ENCODE measurements around the gene SLAMF6.
"Not testable (repeated sequence)": the region's sequence is repeated elsewhere in the genome, so short reads cannot be mapped to it uniquely, and the experiment has no call there.

SLAMF6 gene

DNA sequence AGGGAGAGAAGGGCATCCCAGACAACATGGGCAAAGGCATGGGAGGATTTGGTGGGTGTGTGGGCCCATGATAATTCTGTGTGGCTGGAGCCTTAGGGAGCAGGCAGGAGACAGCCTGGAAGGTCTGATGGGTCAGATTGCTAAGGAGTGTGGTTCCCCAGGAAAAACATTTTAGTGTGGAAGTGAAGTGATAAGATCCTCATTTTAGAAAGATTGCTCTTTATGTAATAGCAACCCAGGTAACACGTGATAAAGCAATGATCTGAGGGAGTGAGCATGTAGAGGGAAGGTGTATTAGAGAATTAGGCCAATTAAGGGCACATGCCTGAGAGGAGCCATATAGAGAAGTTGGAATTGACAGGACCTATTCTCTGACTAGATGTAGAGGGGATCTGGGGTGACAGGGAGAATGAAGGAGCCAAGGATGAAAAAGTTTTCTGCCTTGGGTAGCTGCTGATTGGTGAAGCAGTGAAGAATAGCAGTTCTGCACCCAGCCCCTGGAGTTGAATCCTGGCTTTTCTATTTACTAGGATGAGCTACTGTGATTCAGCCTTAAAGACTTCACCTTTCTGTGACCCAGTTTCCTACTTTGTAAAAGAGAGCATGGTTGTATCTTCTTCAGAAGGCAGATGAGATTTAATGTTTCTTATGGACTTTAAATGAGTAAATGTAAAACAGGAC lies 18.7 kb upstream of the SLAMF6 start:
- no peak for DNase-seq

DNA sequence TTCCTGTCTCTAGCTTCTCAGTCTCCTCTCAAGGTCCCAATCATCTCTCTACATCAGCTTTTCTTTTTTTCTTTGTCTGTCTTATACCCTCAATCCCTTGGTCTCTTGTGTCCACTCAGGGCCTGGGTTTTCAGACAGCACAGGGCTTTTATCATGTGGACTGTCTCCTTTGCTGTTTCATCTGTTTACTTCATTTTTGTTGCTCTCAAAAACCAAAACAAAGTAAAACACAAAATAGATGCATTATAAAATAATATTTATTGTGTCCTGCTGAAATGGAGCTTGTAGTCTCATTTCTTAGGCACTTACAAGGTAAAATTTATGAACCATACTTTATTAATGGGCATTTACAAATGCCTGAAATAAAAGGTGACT lies 17.8 kb upstream of the SLAMF6 start:
- no peak for DNase-seq

DNA sequence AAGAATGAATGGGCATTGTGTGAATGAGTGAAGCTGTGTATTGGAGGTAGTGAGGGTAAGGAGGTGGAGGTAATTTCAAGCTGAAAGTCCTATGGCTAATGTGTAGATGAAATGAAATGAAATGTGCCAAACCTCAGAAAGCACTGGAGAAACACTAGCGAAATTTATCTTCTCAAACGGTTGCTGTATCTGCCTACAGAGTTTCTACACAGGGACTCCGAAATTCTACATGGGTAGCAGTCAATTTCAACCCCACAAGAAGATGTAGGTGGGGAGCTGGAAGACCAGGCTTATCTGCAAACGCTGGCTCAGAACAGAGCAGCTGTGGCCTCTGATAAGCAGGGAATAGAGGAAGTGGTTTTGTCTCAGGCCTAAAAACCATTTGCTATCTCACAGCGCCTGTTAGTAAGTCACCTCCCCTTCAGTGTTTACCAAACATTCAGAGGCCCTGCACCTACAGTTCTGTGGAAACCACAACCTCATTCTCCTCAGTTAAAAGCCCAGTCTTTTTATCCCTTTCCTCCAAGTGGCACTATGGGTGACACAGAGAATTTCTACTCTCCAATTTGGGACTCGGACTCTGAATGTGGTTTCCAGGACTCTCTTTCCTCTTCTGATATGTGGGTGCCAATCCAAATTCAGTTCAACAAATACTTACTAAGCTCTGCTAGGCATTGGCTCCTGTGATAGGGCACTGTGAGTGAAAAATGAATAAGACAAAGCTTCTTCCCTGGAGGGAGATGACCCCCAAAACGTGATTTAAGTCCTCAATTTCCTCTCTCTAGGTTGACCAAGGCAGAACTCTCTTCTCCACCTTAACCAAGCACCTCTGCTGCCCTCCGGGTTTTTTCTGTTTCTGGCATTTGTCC lies 17.2 kb upstream of the SLAMF6 start:
- DNase-seq, result no peak

DNA sequence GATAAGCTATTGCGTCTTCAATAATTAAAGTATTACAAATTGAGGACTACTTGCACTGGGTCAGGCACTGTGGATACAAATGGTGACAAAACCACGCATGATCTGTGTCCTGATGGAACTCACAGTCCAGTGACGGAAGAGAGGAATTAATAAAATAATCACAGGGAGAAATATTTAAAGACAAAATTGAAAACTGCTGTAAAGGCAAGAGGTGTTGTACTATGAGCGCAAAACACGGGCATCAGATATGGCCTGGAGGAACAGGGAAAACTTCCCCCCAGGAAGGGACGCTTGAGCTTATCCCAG lies 16.6 kb upstream of the SLAMF6 start:
- DNase-seq, result no peak

DNA sequence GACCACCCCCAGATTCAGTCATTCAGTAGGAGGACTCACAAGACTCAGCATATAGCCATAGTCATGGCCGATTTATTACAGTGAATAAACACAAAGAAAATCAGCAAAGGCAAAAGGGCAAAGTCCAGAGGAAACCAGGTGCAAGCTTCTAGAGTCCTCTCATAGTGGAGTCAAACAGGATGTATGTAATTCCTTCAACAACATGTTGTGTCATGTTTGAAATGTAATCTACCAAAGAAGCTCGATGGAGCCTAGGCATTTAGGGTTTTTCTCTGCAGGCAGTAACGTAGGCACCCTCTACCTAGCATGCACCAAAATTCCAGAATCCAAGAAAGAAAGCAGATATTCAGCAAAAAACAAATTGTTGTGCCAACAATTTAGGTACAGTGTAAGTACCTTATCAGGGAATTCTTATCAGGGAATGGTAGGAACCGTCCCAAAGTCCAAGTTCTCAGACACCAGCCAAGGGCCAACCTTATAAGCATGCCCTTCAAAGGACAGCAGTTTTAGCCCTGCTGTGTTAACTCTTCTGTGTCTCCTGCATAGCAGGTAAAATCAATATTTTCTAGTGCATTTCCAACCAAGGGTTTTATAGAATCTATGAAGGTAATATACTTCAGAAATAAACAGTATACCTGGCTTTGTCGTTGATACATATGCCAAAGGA lies 16.1 kb upstream of the SLAMF6 start:
- DNase-seq, result no peak

DNA sequence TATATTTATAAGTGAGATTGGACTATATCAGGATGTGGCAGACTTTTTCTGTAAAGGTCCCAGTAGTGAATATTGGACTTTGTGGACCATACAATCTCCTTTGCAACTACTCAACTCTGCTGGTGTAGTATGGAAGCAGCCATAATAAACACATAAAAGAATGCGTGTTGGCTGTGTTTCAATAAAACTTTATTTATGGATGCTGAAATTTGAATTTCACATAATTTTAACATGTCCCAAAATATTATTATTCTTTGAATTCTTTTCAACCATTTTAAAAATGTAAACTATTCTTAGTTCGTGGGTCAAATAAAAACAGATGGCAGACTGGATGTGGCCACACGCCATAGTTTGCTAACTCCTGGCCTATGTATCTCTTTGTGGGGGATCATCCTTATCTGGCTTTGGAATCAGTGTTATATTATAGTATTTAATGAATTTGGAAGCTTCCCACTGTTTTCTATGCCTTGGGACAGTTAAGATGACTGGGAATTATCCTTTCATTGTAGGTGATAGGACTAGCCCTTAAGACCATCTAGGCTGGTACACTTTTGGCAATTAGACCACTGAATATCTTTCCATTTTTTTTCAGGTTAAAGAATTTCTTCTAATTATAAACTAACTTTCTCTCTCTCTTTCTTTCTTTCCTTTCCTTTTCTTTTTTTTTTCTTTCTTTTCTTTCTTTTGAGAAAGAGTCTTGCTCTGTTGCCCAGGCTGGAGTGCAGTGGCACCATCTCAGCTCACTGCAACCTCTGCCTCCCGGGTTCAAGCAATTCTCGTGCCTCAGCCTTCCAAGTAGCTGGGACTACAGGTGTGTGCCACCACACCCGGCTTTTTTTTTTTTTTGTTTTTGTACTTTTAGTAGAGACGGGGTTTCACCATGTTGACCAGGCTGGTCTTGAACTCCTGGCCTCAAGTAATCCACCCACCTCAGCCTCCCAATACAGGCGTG lies 14.9 kb upstream of the SLAMF6 start:
- no peak for DNase-seq

DNA sequence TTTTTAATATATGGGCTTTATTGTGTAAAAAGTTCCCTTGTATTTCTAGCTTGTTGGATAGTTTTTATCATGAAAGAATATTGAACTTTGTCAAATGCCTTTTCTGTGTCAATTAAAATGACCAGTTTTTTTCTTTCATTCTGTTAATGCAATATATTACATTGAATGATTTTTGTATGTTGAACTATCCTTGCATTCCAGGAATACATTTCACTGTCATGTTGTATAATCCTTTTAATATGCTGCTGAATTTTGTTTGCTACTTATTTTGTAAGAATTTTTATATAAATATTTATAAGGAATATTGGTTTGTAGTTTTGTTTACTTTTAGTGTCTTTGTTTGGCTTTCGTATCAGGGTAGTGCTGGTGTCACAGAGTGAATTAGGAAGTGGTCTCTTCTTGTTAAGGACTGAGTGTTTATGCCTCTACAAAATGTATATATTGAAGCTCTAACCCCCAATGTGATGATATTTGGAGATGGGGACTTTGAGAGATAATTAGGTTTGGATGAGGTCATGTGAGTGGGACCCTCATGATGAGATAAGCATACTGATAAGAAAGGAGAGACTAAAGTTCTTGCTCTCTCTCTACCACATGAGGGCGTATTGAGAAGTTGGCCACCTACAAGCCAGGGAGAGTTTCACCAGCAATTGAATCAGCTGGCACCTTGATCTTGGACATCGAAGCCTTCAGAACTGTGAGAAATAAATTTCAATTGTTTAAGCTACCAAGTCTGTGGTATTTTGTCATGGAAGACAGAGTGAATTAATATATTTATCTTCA lies 12.0 kb upstream of the SLAMF6 start:
- DNase-seq, result no peak

DNA sequence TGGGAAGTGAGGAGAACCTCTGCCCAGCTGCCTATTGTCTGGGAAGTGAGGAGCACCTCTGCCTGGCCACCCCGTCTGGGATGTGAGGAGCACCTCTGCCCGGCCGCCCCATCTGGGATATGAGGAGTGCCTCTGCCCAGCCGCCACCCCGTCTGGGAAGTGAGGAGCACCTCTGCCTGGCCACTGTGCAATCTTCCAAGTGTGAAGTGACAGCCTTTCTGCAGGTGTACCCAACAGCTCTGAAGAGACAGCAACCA lies 9.4 kb upstream of the SLAMF6 start:
- DNase-seq, result not testable (repeated sequence)

DNA sequence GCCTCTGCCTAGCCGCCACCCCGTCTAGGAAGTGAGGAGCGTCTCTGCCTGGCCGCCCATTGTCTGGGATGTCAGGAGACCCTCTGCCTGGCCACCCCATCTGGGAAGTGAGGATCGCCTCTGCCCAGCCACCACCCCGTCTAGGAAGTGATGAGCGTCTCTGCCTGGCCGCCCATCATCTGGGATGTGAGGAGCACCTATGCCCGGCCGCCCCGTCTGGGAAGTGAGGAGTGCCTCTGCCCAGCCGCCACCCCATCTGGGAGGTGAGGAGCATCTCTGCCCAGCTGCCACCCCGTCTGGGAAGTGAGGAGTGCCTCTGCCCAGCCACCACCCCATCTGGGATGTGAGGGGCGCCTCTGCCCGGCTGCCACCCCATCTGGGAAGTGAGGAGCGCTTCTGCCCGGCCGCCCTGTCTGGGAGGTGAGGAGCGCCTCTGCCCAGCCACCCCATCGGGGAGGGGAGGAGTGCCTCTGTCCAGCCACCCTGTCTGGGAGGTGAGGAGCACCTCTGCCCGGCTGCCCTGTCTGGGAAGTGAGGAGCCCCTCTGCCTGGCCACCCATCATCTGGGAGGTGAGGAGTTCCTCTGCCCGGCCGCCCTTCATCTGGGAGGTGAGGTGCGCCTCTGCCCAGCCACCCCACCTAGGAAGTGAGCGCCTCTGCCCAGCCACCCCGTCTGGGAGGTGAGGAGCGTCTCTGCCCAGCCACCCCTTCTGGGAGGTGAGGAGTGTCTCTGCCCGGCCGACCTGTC lies 8.9 kb upstream of the SLAMF6 start:
- DNase-seq, result not testable (repeated sequence)

DNA sequence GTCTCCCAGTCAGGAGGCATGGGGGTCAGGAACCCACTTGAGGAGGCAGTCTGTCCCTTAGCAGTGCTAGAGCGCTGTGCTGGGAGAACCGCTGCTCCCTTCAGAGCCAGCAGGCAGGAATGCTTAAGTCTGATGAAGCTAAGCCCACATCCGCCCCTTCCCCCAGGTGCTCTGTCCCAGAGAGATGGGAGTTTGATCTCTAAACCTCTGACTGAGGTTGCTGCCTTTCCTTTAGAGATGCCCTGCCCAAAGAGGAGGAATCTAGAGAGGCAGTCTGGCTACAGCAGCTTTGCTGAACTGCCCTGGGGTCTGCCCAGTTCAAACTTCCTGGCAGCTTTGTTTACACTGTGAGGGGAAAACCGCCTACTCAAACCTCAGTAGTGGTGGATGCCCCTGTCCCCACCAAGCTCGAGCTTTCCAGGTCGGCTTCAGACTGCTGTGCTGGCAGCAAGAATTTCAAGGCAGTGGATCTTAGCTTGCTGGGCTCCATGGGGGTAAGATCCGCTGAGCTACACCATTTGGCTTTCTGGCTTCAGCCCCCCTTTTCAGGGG lies 6.4 kb upstream of the SLAMF6 start:
- not testable (repeated sequence) for DNase-seq

DNA sequence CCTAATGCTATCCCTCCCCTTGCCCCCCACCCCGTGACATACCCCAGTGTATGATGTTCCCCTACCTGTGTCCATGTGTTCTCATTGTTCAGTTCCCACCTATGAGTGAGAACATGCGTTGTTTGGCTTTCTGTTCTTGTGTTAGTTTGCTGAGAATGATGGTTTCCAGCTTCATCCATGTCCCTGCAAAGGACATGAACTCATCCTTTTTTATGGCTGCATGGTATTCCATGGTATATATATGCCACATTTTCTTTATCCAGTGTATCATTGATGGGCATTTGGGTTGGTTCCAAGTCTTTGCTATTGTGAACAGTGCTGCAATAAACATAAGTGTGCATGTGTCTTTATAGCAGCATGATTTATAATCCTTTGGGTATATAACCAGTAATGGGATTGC lies 734 bp upstream of the SLAMF6 start:
- DNase-seq, result not testable (repeated sequence)

DNA sequence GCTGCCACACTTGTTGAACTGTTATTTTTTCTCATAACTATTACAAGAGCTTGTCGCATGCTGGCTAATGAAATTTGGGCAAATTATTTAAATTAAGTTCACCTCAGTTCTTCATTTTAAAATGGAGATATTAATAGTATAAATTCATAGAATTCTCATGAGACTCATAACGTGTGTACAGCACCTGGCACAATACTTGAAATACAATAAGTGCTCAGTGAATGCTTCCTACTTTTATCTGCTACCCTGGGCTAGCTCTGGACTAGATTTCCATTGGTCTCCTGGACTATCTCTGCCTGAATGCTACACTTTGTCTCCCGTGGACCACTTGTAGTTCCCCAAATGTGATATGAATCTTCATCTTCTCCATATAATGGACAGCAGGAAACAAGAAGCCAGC lies 919 bp downstream of the SLAMF6 start:
- no peak for DNase-seq

DNA sequence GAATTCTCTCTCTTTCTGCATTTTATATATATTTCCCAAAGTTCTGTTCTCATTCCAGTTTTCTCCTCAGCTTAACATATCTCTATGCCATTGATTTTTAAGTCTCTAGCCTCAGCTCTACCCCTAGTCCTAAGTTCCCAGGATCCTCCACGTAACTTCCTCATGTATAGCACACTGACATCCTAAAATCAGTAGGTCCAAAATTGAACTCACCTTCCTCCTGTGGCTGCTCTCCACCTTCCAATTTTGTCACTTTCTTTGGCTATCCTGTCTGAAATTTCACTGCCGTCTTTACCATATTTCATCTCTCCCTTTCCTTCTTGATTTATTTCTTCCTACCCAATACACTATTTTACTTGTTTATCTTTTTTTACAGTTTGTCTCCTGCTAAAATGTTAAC lies 1.5 kb downstream of the SLAMF6 start:
- DNase-seq, result no peak

DNA sequence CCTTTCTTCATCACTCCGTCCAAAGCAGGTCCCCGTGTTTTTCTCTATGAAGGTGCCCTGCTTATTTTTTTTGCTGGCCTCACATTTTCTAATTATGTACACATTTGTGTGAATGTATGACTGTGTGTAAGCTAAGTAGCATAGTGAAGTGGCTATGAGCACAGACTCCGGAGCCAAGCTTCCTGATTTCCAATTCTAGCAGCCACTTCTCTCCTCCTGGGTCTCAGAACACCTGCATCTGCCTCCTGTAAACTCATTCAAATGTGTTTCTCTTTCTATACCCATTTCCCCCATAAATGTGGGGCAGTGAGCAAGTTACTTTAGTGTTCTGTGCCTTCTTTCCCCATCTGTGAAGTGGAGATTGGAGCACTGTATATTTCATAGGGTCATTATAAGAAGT lies 2.1 kb downstream of the SLAMF6 start:
- DNase-seq, result no peak

DNA sequence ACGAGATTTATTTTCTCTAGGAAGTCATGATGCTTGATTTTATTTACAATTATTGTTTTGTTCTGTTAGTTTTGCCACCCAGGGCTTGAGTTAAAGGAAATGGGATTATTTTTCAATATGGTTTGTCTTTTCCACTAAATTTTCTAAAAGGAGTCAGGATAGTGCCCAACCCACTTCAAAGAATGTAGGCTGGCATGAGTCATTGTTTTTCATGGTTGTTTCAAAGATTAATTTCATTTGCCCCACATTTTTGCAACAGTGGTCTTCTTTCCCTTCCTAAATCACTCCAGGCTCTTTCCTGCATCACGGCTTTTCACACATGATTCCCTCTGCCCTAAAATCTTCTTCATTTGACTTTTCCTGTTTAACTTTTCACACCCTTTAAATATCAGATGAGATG lies 2.5 kb downstream of the SLAMF6 start:
- no peak for DNase-seq

DNA sequence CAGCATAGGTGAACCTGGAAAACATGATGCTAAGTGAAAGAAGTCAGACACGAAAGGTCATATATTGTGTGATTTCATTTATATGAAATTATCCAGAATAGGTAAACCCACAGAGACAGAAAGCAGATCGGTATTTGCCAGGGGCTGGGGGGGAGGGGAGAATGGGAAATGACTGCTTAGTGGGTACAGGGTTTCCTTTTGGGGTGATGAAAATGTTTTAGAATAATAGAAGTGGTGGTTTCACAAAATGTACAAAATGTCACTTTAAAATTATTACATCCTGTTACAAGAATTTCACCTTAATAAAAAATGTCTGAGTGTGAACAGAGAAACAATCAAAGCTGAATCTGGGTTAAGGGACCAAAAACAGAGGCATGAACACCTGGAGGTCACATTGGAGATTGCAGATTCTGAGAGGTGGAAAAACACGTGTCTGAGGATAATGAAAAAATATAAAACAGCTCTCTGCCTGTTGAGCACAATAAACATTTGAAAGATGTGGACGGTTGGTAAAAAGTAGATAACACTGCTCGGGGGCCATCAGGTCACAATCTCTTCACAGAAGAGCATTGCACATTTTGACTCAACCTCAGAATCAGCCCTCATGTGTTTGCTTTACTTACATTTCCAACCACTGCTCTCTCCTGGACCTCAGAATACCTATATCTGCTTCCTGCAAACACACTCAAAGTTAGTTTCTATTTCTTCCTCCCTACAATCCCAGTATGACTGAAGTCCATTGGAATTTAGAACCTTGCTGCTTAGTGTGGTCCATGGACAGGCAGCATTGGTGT lies 3.2 kb downstream of the SLAMF6 start:
- no peak for DNase-seq

DNA sequence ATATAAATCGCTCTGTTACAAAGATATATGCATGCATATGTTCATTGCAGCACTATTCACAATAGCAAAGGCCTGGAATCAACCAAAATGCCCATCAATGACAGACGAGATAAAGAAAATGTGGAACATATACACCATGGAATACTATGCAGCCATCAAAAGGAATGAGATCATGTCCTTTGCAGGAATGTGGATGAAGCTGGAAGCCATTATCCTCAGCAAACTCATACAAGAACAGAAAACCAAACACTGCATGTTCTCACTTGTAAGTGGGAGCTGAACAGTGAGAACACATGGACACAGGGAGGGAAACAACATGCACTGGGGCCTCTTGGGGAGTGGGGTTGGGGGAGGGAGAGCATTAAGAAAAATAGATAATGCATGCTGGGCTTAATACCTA lies 5.5 kb downstream of the SLAMF6 start:
- not testable (repeated sequence) for DNase-seq

DNA sequence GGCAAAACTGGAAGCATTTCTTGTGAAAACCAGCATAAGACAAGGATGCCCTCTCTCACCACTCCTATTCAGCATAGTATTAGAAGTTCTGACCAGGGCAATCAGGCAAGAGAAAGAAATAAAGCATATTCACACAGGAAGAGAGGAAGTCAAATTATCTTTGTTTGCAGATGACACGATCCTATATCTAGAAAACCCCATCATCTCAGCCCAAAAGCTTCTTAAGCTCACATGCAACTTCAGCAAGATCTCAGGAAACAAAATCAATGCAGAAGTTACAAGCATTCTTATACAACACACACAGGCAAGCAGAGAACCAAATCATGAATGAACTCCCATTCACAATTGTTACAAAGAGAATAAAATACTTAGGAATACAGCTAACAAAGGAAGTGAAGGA lies 7.1 kb downstream of the SLAMF6 start:
- not testable (repeated sequence) for DNase-seq

DNA sequence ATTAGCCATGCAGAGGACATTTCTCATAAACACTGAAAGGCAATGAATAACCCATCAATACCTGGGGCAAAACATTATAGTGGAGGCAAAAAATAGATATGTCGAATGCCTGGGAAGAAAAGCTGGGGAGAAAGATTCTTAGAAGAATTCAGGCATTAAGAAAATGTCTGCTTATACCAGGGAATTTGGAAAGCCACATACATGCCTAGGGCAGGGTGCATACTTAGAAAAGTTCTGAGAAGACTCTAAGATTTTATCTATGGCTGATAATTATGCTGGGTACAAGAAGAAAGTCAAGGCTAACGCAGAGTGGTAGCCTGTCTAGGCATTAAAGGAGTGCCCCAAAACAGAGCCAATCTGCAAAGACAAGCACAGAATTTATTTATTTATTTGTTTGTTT lies 18.4 kb downstream of the SLAMF6 start:
- DNase-seq, result no peak

DNA sequence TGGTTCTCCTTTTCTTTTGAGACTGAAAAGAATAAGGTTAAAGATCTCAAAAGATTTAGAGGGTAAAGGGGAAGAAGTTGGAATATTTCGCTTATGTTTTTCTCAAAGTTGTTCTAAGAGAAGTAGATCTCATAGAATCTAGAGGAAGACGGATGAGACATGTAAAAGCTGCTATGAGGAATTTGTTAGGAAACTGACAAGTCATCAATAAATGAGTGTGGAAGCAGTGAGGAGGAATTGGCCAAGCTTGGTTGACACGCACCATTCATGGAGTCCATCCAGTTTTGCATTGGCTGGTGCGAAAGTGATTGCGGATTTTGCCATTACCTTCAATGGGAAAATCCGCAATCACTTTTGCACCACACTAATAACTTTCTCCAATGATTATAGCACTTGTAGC lies 20.0 kb downstream of the SLAMF6 start:
- DNase-seq, result no peak
